Right hindlimb (tissue), 1 donor: ENCODE results near the gene HS2ST1.
"Not testable (repeated sequence)": the region's sequence is repeated elsewhere in the genome, so short reads cannot be mapped to it uniquely, and the experiment has no call there.

ENCODE experiments used
- DNase-seq: peaks from one replicate; pipeline ENCODE4 v3.0.0-alpha.2; 2018

HS2ST1 gene

GRCh38 chr1:86926883-86927282 is 12.4 kb downstream of the HS2ST1 start:
- no peak for DNase-seq

- DNase-seq, result no peak
Measured at GRCh38 chr1:86928819-86929218, 14.4 kb downstream of the HS2ST1 start.

- DNase-seq, result no peak
Measured at GRCh38 chr1:86933051-86933450, 18.6 kb downstream of the HS2ST1 start.

- DNase-seq, result no peak
Measured at GRCh38 chr1:86933562-86934377, 19.3 kb downstream of the HS2ST1 start.

GRCh38 chr1:86938450-86938849 is 24.0 kb downstream of the HS2ST1 start:
- no peak for DNase-seq

- no peak for DNase-seq
Measured at GRCh38 chr1:86938855-86939254, 24.4 kb downstream of the HS2ST1 start.

- DNase-seq, result no peak
Measured at GRCh38 chr1:86939406-86939805, 25.0 kb downstream of the HS2ST1 start.

GRCh38 chr1:86940599-86940998 is 26.2 kb downstream of the HS2ST1 start:
- DNase-seq, result no peak

- DNase-seq, result no peak
Measured at GRCh38 chr1:86942042-86942441, 27.6 kb downstream of the HS2ST1 start.

- no peak for DNase-seq
Measured at GRCh38 chr1:86942743-86943142, 28.3 kb downstream of the HS2ST1 start.

GRCh38 chr1:86948212-86948611 is 33.8 kb downstream of the HS2ST1 start:
- peak; percentile 31 for DNase-seq

GRCh38 chr1:86950712-86951419 is 36.4 kb downstream of the HS2ST1 start:
- DNase-seq, result no peak

- no peak for DNase-seq
Measured at GRCh38 chr1:86951430-86951829, 37.0 kb downstream of the HS2ST1 start.

- no peak for DNase-seq
Measured at GRCh38 chr1:86953167-86953566, 38.7 kb downstream of the HS2ST1 start.

- no peak for DNase-seq
Measured at GRCh38 chr1:86955678-86956077, 41.2 kb downstream of the HS2ST1 start.

GRCh38 chr1:86956221-86956620 is 41.8 kb downstream of the HS2ST1 start:
- DNase-seq, result no peak

- no peak for DNase-seq
Measured at GRCh38 chr1:86957221-86957620, 42.8 kb downstream of the HS2ST1 start.

- DNase-seq, result no peak
Measured at GRCh38 chr1:86960548-86960947, 46.1 kb downstream of the HS2ST1 start.

- not testable (repeated sequence) for DNase-seq
Measured at GRCh38 chr1:86963841-86964240, 49.4 kb downstream of the HS2ST1 start.

- no peak for DNase-seq
Measured at GRCh38 chr1:86965012-86965826, 50.8 kb downstream of the HS2ST1 start.

- DNase-seq, result no peak
Measured at GRCh38 chr1:86965827-86966182, 51.4 kb downstream of the HS2ST1 start.

- DNase-seq, result no peak
Measured at GRCh38 chr1:86970938-86971337, 56.5 kb downstream of the HS2ST1 start.

- no peak for DNase-seq
Measured at GRCh38 chr1:86971778-86972177, 57.3 kb downstream of the HS2ST1 start.

GRCh38 chr1:86972262-86972661 is 57.8 kb downstream of the HS2ST1 start:
- DNase-seq, result no peak
